Caki2 (cell line): ENCODE results near the gene LAMTOR3. TPM values are rescaled to one million over a fixed set of nuclear protein-coding genes. Genes with fewer than 3 reads are reported as not detected.
A peak's percentile ranks its signal among the peaks of the same experiment; 100 is the strongest.
"Not testable (repeated sequence)": the region's sequence is repeated elsewhere in the genome, so short reads cannot be mapped to it uniquely, and the experiment has no call there.

Source experiments
- DNase-seq: peaks from one replicate; pipeline ENCODE4 v3.0.0-alpha.2; 2015; ENCODE audit warnings: low read depth
- in situ Hi-C: cut with HindIII; loops from 2 replicates; pipeline ENCODE4 v1.10.0; 2016; ENCODE audit warnings: low sequenced_read_pairs, low pct_unique_long_range_greater_than_20kb, mixed read lengths
- total RNA-seq: library from RNA; depleted of rRNA; stranded (reverse); fragments of >200 nt; shearing (Covaris generic); gene quantifications from 2 replicates; pipeline ENCODE4 v1.2.3, GENCODE V29; 2014; ENCODE audit warnings: low replicate concordance; rRNA removed

The LAMTOR3 gene
- total RNA-seq, 1 experiment from 2014 or later = 37.4 TPM

DNA sequence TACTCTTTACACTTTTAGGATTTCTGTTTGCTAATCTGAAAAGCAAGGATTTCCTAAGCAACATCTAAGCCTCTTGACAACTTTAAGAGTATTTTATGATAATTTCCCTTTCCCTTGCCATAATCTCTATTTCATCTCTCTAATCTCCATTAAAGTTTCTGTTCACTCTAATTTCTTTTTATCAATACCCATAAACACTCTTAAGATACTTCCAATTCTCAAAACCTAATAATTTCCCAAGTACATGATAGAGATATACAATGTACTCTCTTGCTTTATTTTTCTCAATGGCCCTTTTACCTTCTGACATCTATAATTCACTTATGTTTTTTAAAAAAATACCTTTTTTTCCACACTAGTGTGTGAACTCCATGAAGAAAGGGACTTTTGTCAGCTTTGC lies 50.8 kb downstream of the LAMTOR3 start:
- in situ Hi-C loops = no loop called here
- no peak for DNase-seq

DNA sequence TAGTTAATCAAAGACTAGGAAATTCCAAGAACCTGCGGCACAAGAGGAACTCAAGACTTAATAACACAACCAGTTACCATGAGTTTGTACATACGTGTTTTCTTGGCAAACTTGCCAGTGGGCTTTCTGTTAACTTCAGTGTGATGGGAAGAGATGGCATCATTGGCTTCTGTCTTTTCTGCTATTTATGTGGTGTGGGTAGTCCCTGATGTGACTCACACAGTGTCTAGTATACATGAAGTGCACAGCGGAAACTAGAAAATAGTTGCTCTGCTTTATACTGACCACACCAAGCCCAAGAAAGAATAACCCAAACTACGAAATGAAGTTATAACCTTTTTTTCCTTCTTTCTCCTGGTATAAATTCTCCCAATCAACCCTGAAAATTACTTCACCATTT lies 53.1 kb downstream of the LAMTOR3 start:
- in situ Hi-C loops = no loop called here
- no peak for DNase-seq

DNA sequence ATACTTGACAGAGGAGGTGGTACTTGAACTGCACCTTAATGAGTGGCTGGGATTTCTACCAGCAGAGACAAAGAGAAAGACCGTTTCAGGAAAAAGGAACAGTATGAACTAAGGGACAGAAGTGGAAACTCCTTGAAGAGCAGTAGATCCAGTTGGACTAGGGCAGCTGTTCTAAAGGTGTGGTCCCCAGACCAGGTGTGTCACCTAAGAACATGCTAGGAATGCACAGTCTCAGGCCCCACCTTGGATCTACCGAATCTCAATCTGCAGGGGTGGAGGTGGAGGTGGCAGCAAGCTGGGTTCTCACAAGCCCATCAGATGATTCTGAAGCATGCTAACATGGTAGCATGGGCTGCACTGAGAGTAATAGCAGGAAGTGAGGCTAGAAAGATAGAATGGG lies 55.3 kb downstream of the LAMTOR3 start:
- in situ Hi-C loops = no loop called here
- DNase-seq = no peak

DNA sequence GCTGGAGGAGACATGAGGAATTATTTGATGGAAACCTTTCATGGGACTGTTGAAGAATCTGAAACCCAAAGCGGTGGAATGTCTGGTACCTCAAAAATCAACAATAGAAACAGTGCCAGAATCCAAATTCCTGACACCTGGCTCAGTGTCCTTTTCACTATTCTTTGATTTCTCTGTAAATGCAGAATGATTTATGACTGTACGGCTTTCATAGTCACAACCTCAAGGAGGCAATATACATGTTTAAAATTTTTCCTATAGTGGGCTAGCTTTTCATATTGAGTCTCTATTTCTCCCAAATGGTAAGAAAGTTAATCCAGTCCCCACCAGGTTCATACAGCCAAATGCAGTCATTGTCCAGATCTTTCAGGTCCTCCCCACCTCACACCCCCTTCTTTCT lies 58.3 kb downstream of the LAMTOR3 start:
- no peak for DNase-seq
- in situ Hi-C loops = no loop called here

DNA sequence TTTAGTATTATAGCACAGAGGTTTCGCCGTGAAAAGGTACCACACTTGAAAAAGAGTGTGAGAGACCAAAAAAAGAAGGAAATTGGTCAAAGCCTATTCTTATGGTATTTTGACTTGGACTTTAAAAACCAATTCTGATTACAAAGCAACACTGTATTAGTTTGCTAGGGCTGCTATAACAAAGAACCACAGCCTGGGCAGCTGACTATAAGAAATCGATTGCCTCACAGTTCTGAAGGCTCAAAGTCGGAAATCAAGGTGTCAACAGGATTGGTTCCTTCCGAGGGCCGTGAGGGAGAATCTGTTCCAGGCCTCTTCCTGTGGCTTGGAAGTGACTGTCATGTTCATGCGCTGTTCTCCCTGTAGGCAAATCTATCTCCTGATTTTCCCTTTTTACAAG lies 59.7 kb downstream of the LAMTOR3 start:
- in situ Hi-C loops = no loop called here
- no peak for DNase-seq

DNA sequence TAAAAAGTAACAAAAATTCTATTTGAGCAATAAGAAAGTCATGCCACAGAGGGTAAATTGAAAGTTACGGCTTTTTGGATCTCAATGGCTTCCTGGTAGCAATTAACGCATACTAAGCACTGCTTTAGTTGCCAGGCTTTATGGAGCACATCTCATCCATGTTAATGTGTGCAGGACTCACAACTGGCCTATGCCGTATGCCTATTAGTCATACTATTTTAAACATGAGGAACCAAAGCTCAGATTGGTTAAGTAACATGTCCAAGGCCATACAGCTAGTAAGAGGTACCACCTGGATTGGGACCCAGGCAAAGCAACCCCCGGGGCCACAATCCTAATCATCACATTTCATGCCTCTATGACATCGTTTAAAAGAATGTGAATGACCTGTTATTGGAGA lies 60.5 kb downstream of the LAMTOR3 start:
- in situ Hi-C loops = no loop called here
- no peak for DNase-seq

DNA sequence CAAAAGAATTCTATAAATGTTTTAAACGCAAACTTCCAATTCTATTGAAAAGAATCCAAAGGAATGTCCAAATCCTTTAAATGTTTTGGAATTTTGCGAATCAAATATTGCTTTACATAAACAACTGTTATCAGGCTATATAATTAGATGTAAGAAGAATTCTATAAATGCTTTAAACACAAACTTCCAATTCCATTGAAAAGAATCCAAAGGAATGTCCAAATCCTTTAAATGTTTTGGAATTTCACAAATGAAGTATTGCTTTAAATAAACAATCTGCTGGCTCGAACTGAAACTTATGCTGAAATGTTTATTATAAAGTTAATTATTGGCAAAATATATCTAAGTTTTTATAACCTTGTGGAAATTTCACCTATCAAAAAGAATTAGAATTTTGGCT lies 61.5 kb downstream of the LAMTOR3 start:
- no peak for DNase-seq
- in situ Hi-C loops = no loop called here

DNA sequence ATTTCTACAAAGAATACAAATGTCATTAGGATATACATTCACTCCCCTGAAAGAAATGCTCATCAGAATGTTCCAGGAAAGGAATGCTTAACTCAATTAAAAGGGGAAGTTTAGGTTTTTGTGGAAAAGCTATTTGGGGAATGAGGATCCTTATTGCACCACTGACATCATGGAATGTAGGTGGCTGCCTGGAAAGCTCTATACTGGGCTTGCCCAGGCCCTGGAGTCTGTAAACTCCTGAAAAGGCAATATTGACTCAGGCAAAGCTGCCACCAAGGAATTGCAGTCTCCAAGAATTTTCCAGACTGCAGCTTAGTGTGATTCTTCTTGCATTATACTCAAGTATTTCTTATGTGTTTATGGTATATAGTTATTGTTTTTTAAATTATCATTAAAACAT lies 61.9 kb downstream of the LAMTOR3 start:
- peak; percentile 20 for DNase-seq
- in situ Hi-C loops = no loop called here

DNA sequence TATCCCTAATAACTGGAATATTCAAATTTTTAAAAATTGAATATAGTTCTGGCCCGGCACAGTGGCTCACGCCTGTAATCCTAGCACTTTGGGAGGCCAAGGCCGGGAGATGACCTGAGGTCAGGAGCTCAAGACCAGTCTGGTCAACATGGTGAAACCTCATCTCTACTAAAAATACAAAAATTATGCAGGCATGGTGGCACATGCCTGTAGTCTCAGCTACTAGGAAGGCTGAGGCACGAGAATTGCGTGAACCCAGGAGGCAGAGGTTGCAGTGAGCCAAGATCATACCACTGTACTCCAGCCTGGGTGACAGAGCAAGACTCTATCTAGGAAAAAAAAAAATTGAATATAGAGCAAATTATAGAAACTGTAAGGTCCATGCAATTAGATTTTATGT lies 64.2 kb downstream of the LAMTOR3 start:
- in situ Hi-C loops, DNase-seq: not testable (repeated sequence)

DNA sequence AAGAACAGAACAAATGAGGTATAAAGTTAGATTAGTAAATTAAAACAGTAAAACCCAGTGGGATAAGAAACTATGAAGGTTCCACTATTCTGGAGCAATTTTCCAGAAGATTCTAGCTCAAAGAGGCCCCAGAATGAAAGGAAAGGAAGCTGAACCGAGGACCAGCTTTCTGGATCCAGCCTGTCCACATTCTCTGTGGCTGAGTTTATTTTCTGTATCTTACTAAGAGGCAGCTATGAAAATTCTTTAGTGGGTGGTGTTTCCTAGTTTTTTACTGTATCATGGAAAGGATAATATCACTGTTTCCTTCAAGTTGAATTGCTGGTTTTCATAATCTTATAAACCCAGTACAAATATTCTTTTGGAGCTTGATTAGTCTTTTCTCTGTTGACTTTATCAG lies 65.8 kb downstream of the LAMTOR3 start:
- DNase-seq = no peak
- in situ Hi-C loops = no loop called here

Other genes with a start within 250 kb of the LAMTOR3 start
- not detected in 2 replicates for gene C4orf54, start 236.6 kb downstream of the LAMTOR3 start, total RNA-seq
- not detected in 2 replicates for gene DAPP1, start 77.6 kb downstream of the LAMTOR3 start, total RNA-seq
- 4.6 and 76.4 TPM in 2 replicates for gene DNAJB14, start 52.2 kb upstream of the LAMTOR3 start, total RNA-seq
- gene H2AZ1, start 55.8 kb upstream of the LAMTOR3 start, total RNA-seq = 614 and 655 TPM in 2 replicates